A549 (cell line): ENCODE results near the gene ZNF407. TPM values are rescaled to one million over a fixed set of nuclear protein-coding genes. Genes with fewer than 3 reads are reported as not detected.

Experiments
- ATAC-seq, 2 experiments: fragments of 200-7000 bp in 1 of 2; fragments of >200 bp in 1 of 2; cut with Nextera tagmentation in 1 of 2; cut with Tn5 transposase in 1 of 2; 3 replicates each; pipeline versions ENCODE4 v1.8.0 to v1.9.1; 2018 to 2020; ENCODE audit warnings: mild to moderate bottlenecking in 1 of 2, moderate library complexity in 1 of 2
- CTCF ChIA-PET: fragments of 300-600 bp; sonication (Branson Sonifier 250); formaldehyde crosslinking; extraction: SDS; loops from one replicate; lab custom pipeline; 2021; ENCODE audit warnings: antibody characterized with exemption, inconsistent platforms; lab: Yijun Ruan, JAX
- POLR2A ChIA-PET: fragments of 350-600 bp; formaldehyde crosslinking; extraction: SDS; loops from one replicate; lab custom pipeline; 2021; ENCODE audit warnings: antibody characterized with exemption, inconsistent platforms; lab: Yijun Ruan, JAX
- DNase-seq, 2 experiments: peaks; one replicate each; pipeline versions ENCODE4 v3.0.0 to v3.0.0-alpha.2; 2011 to 2016; ENCODE audit warnings: low read depth in 1 of 2, low spot score in 1 of 2
- FAIRE-seq: peaks from 2 replicates; lab custom pipeline; 2011; peaks lifted over from hg19 to GRCh38; lab: Jason Lieb, UNC
- H3K27ac ChIP-seq, 2 experiments: fragments of >200 bp; sonication (Bioruptor Twin); formaldehyde crosslinking; 3 replicates each; pipeline ENCODE4 v1.5.1; 2016 to 2017
- H3K4me1 ChIP-seq: fragments of >200 bp; sonication (Bioruptor Twin); formaldehyde crosslinking; 3 replicates; pipeline ENCODE4 v1.6.1; 2016
- H3K4me2 ChIP-seq: fragments of >200 bp; sonication (Bioruptor Twin); formaldehyde crosslinking; 3 replicates; pipeline ENCODE4 v1.6.1; 2016
- H3K4me3 ChIP-seq: fragments of >200 bp; sonication (Bioruptor Twin); formaldehyde crosslinking; 3 replicates; pipeline ENCODE4 v1.5.1; 2016
- H3K9me3 ChIP-seq: fragments of >200 bp; sonication (Bioruptor Twin); formaldehyde crosslinking; 3 replicates; pipeline ENCODE4 v1.6.1; 2016
- BHLHE40 ChIP-seq: IDR thresholded peaks from 2 replicates; pipeline ENCODE4 v1.6.1; 2012; ENCODE audit warnings: low read depth, low read length, inconsistent platforms
- CBX2 ChIP-seq: fragments of 200-600 bp; sonication (generic); IDR thresholded peaks from 2 replicates; pipeline ENCODE4 v1.6.1; 2016; ENCODE audit warnings: low read depth, mild to moderate bottlenecking, borderline replicate concordance
- CBX8 ChIP-seq: fragments of 200-600 bp; sonication (generic); IDR thresholded peaks from 2 replicates; pipeline ENCODE4 v1.6.1; 2016
- CHD2 ChIP-seq: fragments of 150-350 bp; IDR thresholded peaks from 2 replicates; pipeline ENCODE4 v1.6.1; 2014; ENCODE audit warnings: low read length; ENCODE audit not compliant: partially characterized antibody
- EHF ChIP-seq: fragments of 250-450 bp; sonication (Bioruptor Pico); IDR thresholded peaks from 2 replicates; pipeline ENCODE4 v1.5.0; 2020; ENCODE audit warnings: mild to moderate bottlenecking
- EHMT2 ChIP-seq: fragments of 200-600 bp; sonication (generic); IDR thresholded peaks from 2 replicates; pipeline ENCODE4 v1.6.1; 2016; ENCODE audit warnings: antibody characterized with exemption, low read depth, mild to moderate bottlenecking, moderate library complexity
- EP300 ChIP-seq, 2 experiments: fragments of >200 bp; sonication (Bioruptor Twin); formaldehyde crosslinking; IDR thresholded peaks; 2 replicates in 1 of 2; 3 replicates in 1 of 2; pipeline ENCODE4 v1.6.1; 2016 to 2017
- HDAC2 ChIP-seq: fragments of 200-600 bp; sonication (generic); IDR thresholded peaks from 2 replicates; pipeline ENCODE4 v1.6.1; 2016
- HEYL ChIP-seq: fragments of 250-450 bp; sonication (Bioruptor Pico); IDR thresholded peaks from 2 replicates; pipeline ENCODE4 v1.8.0; 2021; ENCODE audit warnings: mild to moderate bottlenecking, moderate library complexity
- HOXA7 ChIP-seq: fragments of 250-450 bp; sonication (Bioruptor Pico); IDR thresholded peaks from 2 replicates; pipeline ENCODE4 v1.5.0; 2020; ENCODE audit warnings: mild to moderate bottlenecking, moderate library complexity
- HOXB13 ChIP-seq: fragments of 250-450 bp; sonication (Bioruptor Pico); IDR thresholded peaks from 2 replicates; pipeline ENCODE4 v1.5.0; 2020; ENCODE audit warnings: low read depth, mild to moderate bottlenecking, moderate library complexity
- JUN ChIP-seq, 2 experiments: fragments of >200 bp; sonication (Bioruptor Twin); formaldehyde crosslinking; IDR thresholded peaks; 2 replicates in 1 of 2; 3 replicates in 1 of 2; pipeline ENCODE4 v1.6.1; 2016 to 2017
- KDM5A ChIP-seq: fragments of 200-600 bp; sonication (generic); IDR thresholded peaks from 2 replicates; pipeline ENCODE4 v1.6.1; 2016; ENCODE audit warnings: antibody characterized with exemption, mild to moderate bottlenecking
- MAFK ChIP-seq: fragments of 450-650 bp; IDR thresholded peaks from 2 replicates; pipeline ENCODE4 v1.6.1; 2014; ENCODE audit not compliant: partially characterized antibody
- NPAS2 ChIP-seq: fragments of 250-450 bp; sonication (Bioruptor Pico); IDR thresholded peaks from 2 replicates; pipeline ENCODE4 v1.8.0; 2022; ENCODE audit warnings: mild to moderate bottlenecking, moderate library complexity, borderline replicate concordance
- NR3C1 ChIP-seq: fragments of >200 bp; sonication (Bioruptor Twin); formaldehyde crosslinking; IDR thresholded peaks from 3 replicates; pipeline ENCODE4 v1.6.1; 2017
- POLR2AphosphoS2 ChIP-seq: conservative IDR thresholded peaks from 2 replicates; pipeline ENCODE4 v1.6.1; 2012; ENCODE audit warnings: low read length, improper control_type of control experiment, inconsistent platforms
- RARB ChIP-seq: fragments of 250-450 bp; sonication (Bioruptor Pico); IDR thresholded peaks from 2 replicates; pipeline ENCODE4 v1.8.0; 2021; ENCODE audit warnings: mild to moderate bottlenecking, moderate library complexity
- RNF2 ChIP-seq: fragments of 200-600 bp; sonication (generic); IDR thresholded peaks from 2 replicates; pipeline ENCODE4 v1.6.1; 2016; ENCODE audit warnings: low read depth, mild to moderate bottlenecking, antibody characterized with exemption, moderate library complexity, borderline replicate concordance
- SMC3 ChIP-seq: fragments of >200 bp; sonication (Bioruptor Twin); formaldehyde crosslinking; IDR thresholded peaks from 3 replicates; pipeline ENCODE4 v1.6.1; 2018; ENCODE audit warnings: inconsistent platforms
- ZFP36 ChIP-seq: fragments of 450-650 bp; IDR thresholded peaks from 2 replicates; pipeline ENCODE4 v1.6.1; 2014; ENCODE audit warnings: borderline replicate concordance; ENCODE audit not compliant: partially characterized antibody
- WGBS: methylation state at CpG from one replicate; pipeline ENCODE4 v1.1.6; 2017; ENCODE audit errors: missing lambda C conversion rate; 5-methylcytosine and 5-hydroxymethylcytosine counted together
- polyA plus RNA-seq, 4 experiments: library from polyadenylated mRNA; depleted of rRNA in 3 of 4; stranded (reverse); fragments of >200 nt; fragmentation: RNase III in 1 of 4; extraction: RNeasy Plus Mini Kit Qiagen cat#74134 plus additional on column Dnase treatment in 1 of 4; gene quantifications; 2 replicates in 3 of 4; 3 replicates in 1 of 4; pipeline ENCODE4 v1.2.3, GENCODE V29; 2011 to 2017
- TF ChIP-seq, protein P1 (sequence below): fragments of >200 bp; sonication (Bioruptor Twin); formaldehyde crosslinking; IDR thresholded peaks from 2 replicates; pipeline ENCODE4 v1.6.1; 2016
- TF ChIP-seq, protein P2 (sequence below): IDR thresholded peaks from 2 replicates; pipeline ENCODE4 v1.6.1; 2012
- TF ChIP-seq, protein P3 (sequence below): fragments of 250-450 bp; sonication (Bioruptor Pico); IDR thresholded peaks from 2 replicates; pipeline ENCODE4 v1.5.0; 2021; ENCODE audit warnings: mild to moderate bottlenecking, moderate library complexity, borderline replicate concordance

ZNF407 gene
- polyA plus RNA-seq, 2 of the 4 experiments (the other 2 are of a cell fraction) = 2.5 to 3.0 TPM

DNA sequence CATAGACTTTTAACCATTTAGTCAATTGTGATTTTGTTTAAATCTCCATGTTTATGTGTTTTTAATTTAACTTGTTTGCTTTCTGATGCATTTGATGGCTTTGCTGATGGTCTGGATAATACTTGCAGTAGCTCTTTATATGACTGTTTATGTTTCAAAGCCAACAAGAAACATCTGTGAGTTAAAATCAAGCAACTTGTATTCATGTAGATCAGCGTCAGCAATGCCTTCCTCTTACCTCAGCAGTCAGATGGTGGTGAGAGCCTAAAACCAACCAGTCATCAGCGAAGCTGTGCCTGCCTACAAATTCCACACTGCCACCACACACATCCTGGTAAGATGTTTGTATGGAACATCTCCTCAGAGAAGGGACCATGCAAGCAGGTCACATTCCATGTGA lies 379.4 kb downstream of the ZNF407 start:
- H3K4me2 ChIP-seq = no peak overlapping the region
- H3K4me1 ChIP-seq = no peaks in the 10 kb centered on the region
- no peaks in the 10 kb centered on the region for H3K9me3 ChIP-seq
- TF ChIP-seq SMC3 (no peak), CBX2 (no peak), RARB (CRISPR knock-in tag) (no peak), ZFP36 (no peak), HOXA7 (no peak), MAFK (no peak), HDAC2 (no peak), BHLHE40 (no peak), CBX8 (no peak), HEYL (no peak), EHMT2 (no peak), EP300 (IDR thresholded peaks at IDR 0.05) (no peak), POLR2AphosphoS2 (no peak)
- TF ChIP-seq, protein P1, sequence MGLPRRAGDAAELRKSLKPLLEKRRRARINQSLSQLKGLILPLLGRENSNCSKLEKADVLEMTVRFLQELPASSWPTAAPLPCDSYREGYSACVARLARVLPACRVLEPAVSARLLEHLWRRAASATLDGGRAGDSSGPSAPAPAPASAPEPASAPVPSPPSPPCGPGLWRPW = no peak
- ChIA-PET CTCF (interaction anchor here (0.6 kb wide), 1 partner anchor 44 kb away, joined by 3 read pairs; no protein-coding TSS in a partner anchor), POLR2A (no interaction called here)
- DNase-seq (no peak), ATAC-seq (no peak), FAIRE-seq (no peak)
- 96% methylated on average over 2 of the region's 2 CpGs for WGBS
- no peak overlapping the region for H3K27ac ChIP-seq
- H3K4me3 ChIP-seq = no peak overlapping the region

DNA sequence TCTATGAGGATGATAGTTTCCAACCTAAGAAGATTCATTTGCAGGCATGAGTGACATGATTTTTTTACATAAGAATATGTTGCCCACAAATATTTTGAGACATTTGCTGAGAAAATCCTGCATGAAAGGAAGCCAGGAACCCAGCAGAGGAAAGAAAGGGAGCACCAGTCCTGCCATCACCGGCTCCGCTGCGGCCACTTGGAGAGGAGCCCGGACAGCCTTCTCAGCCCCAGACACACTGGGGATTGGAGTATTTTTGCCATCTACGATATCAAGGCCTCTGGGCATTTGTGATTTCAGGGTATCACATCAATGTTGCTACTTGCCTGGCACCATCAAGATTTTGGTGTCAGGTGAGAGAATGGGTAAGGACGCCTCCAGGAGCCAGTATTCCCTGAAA lies 383.0 kb downstream of the ZNF407 start:
- CTCF ChIA-PET = no interaction called here
- WGBS = 95% methylated on average over 4 of the region's 6 CpGs

DNA sequence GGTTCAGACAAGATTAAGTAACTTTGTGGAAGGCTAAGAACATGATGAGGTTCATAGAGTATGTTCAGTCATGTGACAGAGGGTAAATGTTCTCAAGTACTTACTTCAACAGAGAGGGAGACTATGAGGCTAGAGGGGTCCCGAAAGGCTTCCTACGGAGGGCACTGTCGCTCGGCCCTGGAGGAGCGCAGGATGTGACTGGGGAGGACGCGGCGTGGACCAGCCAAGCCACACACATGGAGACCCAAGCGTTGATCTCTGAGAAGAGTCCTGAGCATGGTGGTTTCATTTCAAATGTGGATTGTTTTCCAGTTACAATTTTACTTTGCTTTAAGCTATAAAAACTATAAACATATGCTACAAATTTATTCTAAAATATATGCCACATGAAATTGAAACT lies 383.8 kb downstream of the ZNF407 start:
- ChIA-PET POLR2A (no interaction called here), CTCF (no interaction called here)
- no peak overlapping the region for H3K4me3 ChIP-seq
- no peak for ATAC-seq
- 96% methylated on average over 9 of the region's 9 CpGs for WGBS
- H3K4me1 ChIP-seq = no peaks in the 10 kb centered on the region
- DNase-seq = no peak
- no peak for TF ChIP-seq HOXB13 (CRISPR knock-in tag)
- no peak for TF ChIP-seq NR3C1
- TF ChIP-seq HEYL = no peak
- TF ChIP-seq KDM5A = no peak
- no peak for TF ChIP-seq JUN (IDR thresholded peaks at IDR 0.05)
- TF ChIP-seq EP300 (IDR thresholded peaks at IDR 0.05) = no peak
- TF ChIP-seq MAFK = no peak
- no peak for TF ChIP-seq RNF2
- no peak for TF ChIP-seq CHD2
- TF ChIP-seq, protein P2, sequence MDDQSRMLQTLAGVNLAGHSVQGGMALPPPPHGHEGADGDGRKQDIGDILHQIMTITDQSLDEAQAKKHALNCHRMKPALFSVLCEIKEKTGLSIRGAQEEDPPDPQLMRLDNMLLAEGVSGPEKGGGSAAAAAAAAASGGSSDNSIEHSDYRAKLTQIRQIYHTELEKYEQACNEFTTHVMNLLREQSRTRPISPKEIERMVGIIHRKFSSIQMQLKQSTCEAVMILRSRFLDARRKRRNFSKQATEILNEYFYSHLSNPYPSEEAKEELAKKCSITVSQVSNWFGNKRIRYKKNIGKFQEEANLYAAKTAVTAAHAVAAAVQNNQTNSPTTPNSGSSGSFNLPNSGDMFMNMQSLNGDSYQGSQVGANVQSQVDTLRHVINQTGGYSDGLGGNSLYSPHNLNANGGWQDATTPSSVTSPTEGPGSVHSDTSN = no peak
- TF ChIP-seq, protein P1 = no peak
- TF ChIP-seq NPAS2 (CRISPR knock-in tag) = no peak
- no peaks in the 10 kb centered on the region for H3K9me3 ChIP-seq
- H3K27ac ChIP-seq = no peak overlapping the region
- no peak overlapping the region for H3K4me2 ChIP-seq
- no peak for FAIRE-seq

More for the DNA sequence above, 383.0 kb downstream of the ZNF407 start:
- no peak overlapping the region for H3K27ac ChIP-seq
- no peaks in the 10 kb centered on the region for H3K4me1 ChIP-seq
- no peak overlapping the region for H3K4me2 ChIP-seq
- H3K9me3 ChIP-seq = no peaks in the 10 kb centered on the region
- no peak overlapping the region for H3K4me3 ChIP-seq
- no peak for ATAC-seq
- TF ChIP-seq, protein P3, sequence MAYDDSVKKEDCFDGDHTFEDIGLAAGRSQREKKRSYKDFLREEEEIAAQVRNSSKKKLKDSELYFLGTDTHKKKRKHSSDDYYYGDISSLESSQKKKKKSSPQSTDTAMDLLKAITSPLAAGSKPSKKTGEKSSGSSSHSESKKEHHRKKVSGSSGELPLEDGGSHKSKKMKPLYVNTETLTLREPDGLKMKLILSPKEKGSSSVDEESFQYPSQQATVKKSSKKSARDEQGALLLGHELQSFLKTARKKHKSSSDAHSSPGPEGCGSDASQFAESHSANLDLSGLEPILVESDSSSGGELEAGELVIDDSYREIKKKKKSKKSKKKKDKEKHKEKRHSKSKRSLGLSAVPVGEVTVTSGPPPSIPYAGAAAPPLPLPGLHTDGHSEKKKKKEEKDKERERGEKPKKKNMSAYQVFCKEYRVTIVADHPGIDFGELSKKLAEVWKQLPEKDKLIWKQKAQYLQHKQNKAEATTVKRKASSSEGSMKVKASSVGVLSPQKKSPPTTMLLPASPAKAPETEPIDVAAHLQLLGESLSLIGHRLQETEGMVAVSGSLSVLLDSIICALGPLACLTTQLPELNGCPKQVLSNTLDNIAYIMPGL (CRISPR knock-in tag) = no peak
- TF ChIP-seq EHF (CRISPR knock-in tag) = no peak
- TF ChIP-seq, all 56 proteins: peak for 0
- POLR2A ChIA-PET = no interaction called here
- DNase-seq = no peak
- no peak for FAIRE-seq
